HG03571 (cell line): ENCODE results near the gene IKBIP.
"Not testable (repeated sequence)": the region's sequence is repeated elsewhere in the genome, so short reads cannot be mapped to it uniquely, and the experiment has no call there.

Experiments used
- ATAC-seq: cut with Tn5 transposase; IDR thresholded peaks from one replicate; pipeline ENCODE4 v1.9.1; 2021; ENCODE audit not compliant: unreplicated experiment

Gene IKBIP

DNA sequence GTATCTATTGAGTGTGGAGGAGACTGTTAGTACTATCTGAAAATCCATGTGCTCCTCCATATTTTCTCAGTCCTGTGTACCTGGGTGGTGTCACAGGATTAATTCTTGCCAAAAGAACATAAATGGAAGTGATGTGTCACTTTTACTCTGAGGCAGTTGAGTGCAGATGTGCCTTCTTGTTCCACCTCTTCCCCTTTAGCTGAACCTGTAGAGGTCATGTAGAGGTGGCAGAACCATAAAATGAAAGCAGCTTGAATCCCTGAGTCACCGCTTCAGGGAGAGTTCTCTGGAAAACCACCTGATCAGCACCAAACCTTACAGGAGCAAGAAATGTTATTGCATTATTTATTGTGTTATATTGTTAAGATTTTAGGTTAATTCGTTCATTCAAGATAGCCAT is 65.8 kb downstream of the IKBIP start:
- ATAC-seq, result no peak

DNA sequence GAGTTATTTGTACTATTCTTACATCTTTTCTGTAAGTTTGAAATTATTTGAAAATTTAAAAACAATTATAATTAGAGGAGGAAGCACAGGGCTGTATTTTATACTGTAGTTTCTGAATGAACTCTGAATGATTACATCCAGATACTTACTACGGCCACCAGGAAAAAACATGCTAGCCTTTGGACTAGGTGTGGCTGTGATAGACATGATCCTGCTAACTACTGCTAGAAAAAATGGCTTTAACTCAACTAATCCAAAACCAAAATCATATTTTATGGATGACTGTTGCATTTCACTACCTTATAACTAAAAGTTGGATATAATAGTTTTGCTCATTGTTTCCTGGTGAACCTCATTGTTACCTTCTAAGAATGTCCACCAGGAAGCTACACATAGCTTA is 66.2 kb downstream of the IKBIP start:
- no peak for ATAC-seq

DNA sequence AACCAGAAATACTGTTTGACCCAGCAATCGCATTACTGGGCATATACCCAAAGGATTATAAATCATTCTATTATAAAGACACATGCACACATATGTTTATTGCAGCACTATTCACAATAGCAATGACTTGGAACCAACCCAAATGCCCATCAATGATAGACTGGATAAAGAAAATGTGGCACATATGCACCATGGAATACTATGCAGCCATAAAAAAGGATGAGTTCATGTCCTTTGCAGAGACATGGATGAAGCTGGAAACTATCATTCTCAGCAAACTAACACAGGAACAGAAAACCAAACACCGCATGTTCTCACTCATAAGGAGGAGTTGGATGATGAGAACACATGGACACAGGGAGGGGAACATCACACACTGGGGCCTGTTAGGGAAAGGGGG is 67.8 kb downstream of the IKBIP start:
- not testable (repeated sequence) for ATAC-seq

DNA sequence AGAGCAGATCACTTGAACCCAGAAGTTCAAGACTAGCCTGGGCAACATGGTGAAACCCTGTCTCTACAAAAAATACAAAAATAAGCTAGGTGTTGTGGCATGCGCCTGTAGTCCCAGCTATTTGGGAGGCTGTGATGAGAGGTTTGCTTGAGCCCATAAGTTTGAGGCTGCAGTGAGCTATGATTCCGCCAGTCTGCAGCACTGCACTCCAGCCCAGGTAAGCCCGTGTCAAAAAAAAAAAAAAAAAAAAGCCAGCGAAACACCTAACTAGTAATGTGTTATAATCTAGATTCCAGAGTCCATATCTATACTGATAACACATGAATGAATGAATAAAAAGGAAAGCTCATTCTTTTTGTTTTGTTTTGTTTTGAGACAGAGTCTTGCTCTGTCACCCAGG is 69.6 kb downstream of the IKBIP start:
- no peak for ATAC-seq
